ENCODE data around the gene AP2A2.

GRCh38 chr11:1006762-1007161 is 81.1 kb downstream of the AP2A2 start:
- TF ChIP-seq CTCF (conservative IDR thresholded peaks at IDR 0.05; ENCODE audit: low read depth, low read length) = no peak
- TF ChIP-seq EZH2 (IDR thresholded peaks at IDR 0.05; ENCODE audit: borderline replicate concordance, low read depth, low read length, poor library complexity, severe bottlenecking) = no peak
